GM19452 (cell line): ENCODE data around the gene TGIF2.
"Not testable (repeated sequence)": the region's sequence is repeated elsewhere in the genome, so short reads cannot be mapped to it uniquely, and the experiment has no call there.

Experiments
- ATAC-seq: cut with Tn5 transposase; IDR thresholded peaks from one replicate; pipeline ENCODE4 v1.9.1; 2021; ENCODE audit not compliant: unreplicated experiment

TGIF2 gene

DNA sequence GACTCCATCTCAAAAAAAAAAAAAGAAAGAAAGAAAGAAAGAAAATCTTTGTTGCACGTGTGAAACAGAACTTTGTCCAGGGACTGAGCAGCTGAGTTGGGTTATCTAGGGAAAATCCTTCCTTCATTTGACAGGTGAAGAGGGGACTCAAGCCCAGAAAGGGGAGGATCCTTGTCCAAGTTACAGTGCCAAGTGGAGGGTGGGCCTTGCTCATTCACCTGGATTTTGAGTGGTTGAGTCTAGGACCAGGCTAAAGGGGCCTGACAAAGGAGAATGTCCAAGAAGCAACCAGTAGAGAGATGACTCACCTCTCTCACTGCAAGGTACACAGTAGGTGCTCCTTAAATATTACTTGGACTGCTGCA is 2.7 kb downstream of the TGIF2 start:
- ATAC-seq: no peak

DNA sequence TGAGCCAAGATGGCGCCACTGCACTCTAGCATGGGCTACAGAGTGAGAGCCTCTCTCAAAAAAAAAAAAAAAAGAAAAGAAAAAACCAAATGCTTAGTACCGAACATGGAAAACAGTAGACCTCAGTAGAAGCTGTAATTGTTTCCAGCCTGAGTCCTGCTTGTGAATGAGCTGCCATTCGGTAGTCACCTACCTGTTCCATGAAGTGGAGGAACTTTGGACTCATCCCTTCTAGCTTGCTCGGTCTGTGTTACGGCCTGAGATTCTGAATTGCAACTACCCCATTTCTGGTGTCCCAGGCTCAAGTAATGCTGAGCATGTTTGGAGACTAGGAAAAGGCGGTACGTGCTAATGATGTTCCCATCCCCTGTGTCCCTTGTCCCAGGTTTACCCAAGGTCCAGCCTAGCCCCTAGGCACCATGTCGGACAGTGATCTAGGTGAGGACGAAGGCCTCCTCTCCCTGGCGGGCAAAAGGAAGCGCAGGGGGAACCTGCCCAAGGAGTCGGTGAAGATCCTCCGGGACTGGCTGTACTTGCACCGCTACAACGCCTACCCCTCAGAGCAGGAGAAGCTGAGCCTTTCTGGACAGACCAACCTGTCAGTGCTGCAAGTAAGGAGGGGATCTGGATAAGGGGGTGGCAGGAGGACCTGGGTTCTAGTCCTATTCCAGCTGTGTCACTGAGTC is 5.1 kb downstream of the TGIF2 start:
- no peak for ATAC-seq

DNA sequence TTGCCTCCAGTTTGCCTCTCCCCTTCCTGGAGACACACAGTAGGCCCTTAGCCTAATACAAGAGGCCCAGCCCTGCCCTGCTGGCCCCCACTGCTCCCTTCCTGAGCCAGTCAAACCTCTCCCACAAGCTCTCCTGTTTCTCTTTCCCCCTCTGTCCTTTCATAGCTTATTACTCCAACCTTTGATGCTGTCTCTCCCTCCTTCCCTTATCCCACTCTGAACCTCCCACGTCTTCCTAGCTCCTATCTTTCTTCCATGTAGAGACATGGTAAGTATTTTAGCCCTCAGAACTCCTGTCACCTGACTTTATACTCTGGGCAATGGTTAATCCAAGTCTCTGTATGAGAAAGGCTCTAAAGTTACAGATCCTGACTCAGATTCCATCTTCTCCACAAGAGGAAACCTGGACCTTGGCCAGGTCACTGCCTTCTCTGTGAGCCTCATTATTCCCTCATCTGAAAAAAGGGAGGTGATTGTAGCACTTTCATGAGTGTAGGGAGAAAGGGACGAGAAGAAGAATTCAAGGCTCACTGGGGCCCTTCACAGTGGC is 6.7 kb downstream of the TGIF2 start:
- ATAC-seq: no peak

DNA sequence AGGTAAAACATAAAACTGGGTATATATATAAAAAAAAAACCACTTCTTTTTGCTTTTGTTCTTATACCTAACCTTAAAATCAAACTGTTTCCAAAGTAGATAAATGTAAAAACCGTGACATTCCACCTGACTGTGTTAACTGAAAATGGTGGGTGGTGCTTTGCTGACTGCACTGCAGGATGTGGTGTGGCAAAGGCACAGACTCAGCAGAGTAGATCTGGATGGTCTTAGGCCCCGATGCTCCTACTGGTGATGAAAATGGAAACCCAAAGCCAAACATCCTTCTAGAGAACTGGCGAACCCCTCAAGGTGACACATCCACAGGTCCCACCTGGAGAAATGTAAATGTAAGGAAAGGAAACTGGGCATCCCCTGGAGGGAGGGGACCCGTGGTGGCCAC is 8.9 kb downstream of the TGIF2 start:
- no peak for ATAC-seq

DNA sequence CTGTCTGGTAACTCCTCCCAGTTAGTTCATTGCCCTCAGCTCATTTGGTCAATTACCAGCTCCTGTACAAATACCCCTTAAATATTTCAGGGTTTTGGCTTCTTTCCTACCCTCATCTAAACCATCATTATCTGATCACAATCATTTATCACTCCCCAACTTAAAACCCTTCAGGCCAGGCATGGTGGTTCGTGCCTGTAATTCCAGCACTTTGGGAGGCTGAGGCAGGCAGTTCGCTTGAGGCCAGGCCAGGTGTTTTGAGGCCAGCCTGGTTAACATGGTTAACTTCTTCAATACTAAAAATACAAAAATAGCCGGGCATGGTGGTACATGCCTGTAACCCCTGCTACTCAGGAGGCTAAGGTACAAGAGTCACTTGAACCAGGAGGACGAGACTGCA is 9.4 kb downstream of the TGIF2 start:
- no peak for ATAC-seq

DNA sequence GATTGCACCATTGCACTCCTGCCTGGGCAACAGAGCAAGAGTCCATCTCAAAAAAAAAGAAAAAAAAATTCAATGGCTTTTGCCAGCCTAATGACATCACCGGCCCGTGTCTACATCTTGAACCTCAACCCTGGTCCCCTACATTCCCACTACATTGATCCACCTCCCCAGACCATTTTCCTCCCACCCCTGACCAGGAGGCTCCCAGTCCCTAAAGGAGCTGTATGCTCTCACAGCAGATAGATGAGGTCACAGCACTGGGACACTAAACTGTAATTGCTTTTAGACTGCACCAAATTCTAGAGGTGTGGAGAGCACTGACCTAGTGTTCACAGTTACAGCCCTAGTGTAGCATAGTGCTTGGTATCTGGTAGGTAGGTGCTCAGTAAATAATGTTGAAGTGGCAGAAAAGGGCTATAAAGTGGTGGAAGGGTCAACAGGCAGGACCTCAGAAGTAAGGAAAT is 10.7 kb downstream of the TGIF2 start:
- no peak for ATAC-seq

DNA sequence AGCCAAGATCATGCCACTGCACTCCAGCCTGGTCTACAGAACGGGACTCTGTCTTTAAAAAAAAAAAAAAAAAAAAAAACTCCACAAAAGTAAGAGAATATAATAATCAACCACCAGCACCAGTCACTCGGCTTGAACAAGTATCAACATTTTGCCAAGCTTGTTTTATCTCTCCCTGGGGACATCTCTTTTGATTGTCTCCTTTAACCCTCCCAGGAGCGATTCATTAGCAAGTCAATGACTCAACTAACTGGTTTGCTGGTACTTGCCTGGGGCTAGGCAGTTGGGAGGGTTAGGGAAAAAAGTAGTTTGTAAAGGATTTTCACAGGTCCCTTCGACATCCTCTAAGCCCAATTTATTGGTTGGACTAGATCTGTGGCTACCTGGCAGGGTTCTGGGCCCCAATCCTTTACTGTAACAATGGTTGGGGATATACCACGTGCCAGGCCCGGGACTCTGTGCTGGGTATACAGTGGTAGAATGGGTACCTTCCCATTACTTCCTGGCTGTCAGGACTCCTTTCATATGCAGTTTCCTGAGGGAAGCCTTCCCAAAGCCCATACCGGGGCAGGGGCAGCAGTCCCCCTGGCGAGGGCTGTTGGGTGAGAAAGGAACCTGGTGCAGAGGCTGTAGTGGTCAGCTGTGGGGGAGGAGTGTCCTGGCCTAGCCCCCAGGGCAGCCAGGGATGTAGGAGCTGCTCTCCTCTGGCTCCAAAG is 12.2 kb downstream of the TGIF2 start:
- no peak for ATAC-seq

DNA sequence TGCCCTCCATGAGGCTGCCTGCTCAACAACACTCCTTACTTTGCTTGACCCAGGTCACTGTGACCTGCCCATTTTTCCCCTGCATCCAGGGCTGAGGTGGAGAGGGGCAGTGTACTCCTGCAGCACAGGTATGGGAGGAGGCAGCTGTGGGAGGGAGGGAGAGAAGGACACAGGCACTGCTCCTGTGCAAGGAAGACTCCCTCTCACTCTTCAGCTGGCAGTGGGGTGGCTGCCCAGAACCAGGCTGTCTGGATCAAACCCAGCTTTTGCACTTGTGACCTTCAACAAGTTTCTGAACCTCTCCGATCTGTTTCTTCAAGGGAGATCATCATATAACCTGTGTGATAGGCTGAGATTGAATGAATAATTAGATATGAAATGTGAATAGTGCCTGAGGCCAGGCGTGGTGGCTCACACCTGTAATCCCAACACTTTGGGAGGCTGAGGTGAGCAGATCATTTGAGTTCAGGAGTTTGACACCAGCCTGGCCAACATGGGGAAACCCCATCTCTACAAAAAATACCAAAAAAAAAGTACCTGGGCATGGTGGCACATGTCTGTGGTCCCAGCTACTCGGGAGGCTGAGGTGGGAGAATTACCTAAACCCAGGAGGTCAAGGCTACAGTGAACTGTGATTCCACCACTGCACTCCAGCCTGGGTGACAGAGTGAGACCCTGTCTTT is 14.1 kb downstream of the TGIF2 start:
- ATAC-seq: no peak

DNA sequence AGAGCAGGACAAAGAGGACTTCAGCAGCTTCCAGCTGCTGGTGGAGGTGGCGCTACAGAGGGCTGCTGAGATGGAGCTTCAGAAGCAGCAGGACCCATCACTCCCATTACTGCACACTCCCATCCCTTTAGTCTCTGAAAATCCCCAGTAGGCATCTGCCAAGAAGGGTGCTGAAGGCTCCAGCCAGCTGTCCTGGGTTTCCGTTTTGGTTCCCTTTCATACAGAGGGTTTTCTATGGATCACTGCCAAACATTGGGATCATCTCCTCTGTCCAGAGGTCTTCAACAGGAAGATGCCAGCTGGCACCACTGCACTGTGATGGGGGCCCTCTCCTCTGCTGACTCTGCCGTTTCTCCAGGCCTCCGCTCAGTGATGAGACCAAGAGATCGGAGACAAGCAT is 17.9 kb downstream of the TGIF2 start:
- no peak for ATAC-seq

DNA sequence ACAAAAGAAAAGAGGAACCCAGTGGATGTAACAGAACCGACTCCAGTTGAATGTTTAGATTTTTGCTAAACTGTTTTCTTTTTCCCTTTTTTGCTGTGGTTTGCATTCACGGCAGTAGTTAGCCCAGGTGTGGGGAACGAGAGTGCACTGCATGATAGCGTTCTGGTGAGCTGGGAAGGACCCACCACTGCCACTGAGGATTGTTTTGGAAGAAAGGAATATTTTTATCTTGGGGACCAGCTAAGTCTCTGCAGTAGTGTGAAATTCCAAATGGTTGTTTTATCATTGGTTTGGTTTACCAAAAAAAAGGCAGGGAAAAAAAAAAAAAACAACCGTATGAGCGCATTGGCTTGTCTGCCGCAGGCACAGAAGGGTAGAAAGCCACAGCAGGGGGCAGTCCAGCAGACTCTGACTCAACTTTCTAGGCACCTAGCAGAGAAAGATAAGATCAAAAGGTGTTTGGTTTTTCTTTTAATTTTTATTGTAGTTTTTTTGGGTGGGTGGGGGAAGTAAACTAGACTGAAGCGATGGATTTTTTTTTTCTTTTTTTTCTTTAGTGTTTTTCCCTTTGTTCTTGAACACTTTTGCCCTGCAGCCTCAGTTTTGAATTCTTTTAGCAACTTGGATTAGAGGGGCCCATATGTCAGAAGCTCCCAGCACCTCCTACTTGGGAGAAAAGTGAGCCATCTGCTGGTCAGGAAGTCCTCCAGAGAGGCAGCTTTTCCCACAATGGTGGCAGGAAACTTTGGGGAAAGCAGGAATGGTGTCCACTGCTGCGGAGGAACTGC is 18.7 kb downstream of the TGIF2 start:
- no peak for ATAC-seq

DNA sequence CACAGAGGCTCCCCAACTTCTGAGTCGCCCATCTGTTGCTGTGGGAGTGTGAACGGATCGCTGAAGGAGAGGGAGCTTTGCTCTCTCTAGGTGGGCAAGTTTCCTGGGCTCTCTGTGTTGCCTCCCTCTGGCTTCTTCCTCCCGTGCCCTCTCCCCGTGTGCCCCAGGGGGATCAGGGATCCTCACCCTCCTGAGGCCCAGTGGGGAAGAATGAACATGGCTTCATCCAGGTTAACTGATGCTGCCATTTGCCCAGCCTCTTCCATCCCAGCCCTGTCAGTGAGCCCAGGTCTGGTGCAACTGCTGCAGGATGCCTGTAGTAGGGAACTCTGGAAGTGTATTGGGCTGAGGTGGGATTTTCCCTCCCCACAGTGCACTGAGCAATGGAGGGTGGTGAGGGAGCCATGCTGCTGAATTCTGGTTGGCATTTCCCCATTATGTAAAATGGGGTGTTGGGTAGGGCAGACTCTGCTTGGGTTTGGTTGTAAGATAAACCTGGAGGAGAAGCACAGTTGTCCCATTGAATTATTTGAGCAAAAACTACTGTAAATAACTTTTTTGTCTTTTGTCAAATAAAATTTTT is 20.0 kb downstream of the TGIF2 start:
- no peak for ATAC-seq

DNA sequence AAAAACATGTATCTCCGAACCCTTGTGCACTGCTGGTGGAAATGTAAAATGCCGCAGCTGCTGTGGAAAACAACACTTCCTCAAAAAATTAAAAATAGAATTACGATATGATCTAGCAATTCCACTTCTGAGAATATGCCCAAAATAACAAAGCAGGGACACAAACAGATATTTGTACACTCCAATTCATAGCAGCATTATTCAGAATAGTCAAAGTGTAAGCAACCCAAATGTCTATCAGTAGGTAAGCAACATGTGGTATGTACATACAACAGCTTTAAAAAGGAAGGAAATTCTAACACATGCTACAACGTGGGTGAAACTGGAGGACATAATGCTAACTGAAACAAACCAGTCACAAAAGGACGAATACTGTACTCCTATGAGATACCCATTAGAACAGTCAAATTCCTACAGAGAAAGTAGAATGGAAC is 26.5 kb downstream of the TGIF2 start:
- ATAC-seq: no peak

DNA sequence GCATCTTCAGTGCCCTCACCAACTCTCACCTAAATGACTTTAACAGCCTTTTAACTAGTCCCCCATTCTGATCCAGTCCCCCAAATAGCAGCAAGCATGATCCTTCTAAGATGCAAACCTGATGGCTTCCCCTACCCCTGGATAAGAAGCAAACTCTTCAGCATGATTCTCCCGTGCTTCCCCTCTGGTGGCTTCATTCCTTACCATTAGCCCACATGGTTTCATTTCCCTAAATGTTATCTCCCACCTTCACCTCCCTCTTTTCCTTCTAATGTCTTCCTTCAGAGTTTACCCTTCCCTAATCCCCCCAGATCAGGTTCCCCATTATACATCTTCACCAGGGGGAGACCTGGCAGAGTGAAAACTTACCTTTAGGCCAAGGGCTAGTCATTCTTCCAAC is 28.1 kb downstream of the TGIF2 start:
- ATAC-seq: no peak

DNA sequence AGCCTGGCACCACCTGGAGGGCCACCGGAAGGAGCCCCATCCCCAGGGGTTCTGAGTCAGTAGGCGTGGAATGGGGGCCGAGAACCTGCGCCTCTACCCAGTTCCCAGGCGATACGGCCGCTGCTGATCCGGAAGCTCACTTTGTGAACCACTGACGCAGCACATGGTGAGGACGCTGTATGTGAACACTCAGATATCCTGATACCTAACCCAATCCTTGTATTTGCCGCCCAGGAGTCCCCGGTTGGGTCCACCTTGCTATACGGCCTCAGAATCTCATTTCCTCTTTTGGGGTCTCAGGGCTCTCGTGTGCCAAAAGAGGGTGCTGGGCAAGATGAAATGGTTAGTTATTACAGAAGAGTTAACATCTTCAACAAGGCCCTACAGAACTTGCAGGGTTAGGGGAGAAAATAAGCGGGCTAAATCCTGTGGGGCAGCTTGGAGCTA is 31.6 kb downstream of the TGIF2 start:
- peak; percentile 37 for ATAC-seq

DNA sequence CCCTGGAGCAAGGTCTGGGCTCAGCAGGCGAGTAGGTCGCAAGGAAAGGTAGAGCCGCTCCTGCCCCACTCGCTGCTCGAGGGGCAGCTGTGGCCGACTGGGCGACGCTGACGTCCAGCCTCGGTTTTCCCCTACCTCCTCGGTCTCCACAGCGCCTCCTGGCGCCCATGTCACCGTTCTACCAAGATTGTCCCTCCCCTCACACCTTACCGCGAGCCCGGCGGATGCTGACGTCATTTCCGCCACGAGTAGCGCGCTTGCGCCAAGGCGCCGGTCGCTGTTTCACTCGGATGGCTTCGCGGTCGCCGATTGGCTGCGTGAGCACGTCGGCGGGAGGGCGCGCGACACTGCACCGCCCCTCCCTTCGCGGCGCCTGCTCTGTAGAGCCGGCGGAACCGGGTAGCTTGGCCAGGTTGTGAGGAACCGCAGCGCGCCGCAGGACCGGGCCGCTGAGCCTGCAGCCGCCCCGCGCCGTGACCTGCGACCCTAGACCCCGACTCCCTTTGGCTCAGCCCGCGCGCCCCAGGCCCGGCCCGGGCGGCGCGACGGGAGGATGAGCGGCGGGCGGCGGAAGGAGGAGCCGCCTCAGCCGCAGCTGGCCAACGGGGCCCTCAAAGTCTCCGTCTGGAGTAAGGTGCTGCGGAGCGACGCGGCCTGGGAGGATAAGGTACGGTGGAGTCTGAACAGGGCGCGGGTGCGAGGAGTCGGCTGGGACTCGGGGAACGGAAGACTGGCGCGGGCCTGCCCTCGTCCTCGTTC is 32.2 kb downstream of the TGIF2 start, which contains the start of gene RAB5IF:
Gene RAB5IF (plus strand): TSS at position 381 of the 759 bp plus-strand sequence. CDS start 173 bp downstream, at position 554.
- ATAC-seq: peak; percentile 74

DNA sequence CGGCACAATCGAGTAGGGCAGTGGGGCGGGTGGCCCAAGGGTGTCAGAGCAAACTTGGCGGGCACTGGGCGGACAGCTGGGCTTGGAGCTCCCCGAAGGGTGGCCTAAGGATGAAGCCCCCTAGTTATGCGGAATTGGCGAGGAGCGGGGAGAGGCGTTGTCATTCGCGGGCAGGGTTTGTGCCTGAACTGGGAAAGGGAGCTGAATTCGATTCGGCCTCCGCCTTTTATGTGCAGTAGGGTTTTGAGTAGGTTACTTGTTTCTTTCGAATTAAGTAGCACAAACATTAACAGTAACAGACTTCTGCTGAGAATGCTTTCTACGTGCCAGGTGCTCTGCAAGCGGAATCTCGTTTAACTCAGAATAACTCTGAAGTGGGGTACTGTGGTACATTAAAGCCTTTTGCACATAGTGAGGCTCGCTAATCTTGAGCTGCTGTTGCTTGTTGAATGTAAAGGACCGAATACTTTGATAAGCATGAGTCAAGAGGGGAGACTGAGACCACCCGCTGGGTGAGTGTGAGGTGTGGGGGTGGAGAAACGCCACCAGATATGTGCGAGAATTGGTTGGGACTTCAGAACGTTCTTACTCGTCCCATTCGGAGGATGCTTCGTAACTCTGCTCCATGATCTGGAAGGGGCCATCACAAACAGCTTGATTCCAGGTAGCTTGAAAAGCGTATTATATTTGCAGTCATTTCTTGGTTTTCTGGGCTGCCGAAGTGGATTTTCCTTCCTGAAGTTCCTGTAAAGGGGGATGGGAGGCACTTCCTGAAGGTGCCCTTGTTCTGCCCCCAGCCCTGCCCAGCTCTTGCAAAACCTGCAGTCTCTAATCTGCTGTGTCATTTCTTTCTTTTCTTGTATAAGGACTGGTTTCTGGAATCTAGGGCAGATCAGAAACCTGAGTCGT is 33.0 kb downstream of the TGIF2 start:
- ATAC-seq: no peak

DNA sequence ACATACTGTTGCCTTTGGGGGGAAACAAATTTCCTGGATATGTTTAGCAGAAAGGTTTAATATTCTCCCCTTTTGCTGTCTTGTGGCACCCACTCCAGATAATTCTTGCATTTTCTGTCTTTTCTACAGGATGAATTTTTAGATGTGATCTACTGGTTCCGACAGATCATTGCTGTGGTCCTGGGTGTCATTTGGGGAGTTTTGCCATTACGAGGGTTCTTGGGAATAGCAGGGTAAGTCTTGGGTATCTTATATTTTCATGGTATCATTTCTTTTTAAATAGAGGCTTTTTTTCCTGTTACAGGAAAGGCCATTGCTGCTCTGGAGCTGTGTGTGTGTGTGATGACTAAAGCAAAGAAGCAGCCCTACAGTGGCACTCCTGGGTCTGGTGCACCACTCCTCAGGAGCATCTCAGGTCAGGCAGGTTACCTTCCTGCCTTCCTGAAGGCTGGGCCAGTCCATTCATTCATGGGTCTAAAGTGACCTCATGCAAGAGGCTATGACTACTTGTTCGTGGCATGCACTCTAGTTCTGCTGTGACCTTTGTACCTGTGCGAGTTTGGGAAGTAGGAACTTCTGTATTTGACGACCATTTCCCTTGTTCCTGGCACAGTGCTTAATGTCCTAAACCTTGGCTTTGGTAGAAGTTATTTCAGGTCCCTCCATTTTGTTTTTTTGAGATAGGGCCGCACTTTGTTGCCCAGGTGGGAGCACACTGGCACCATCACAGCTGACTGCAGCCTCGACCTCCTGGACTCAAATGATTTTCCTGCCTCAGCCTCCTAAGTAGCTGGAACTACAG is 34.4 kb downstream of the TGIF2 start:
- no peak for ATAC-seq

DNA sequence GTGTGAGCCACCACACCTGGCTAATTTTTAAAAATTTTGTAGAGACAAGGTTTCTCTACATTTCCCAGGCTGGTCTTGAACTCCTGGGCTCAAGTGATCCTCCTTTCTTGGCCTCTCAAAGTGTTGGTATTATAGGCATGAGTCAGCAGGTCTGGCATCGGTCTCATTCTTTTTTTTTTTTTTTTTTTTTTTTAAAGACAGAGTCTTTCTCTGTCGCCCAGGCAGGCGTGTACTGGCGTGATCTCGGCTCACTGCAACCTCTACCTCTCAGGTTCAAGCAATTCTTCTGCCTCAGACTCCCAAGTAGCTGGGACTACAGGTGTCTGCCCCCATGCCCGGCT is 35.0 kb downstream of the TGIF2 start:
- not testable (repeated sequence) for ATAC-seq
